HCT116 (cell line): ENCODE measurements around the gene LRRC74B. TPM values are rescaled to one million over a fixed set of nuclear protein-coding genes. Genes with fewer than 3 reads are reported as not detected.

Experiments
- ATAC-seq: fragments of 200-7000 bp; cut with Tn5 transposase; 2 replicates; pipeline ENCODE4 v1.9.1; 2020; ENCODE audit warnings: mild to moderate bottlenecking, moderate library complexity
- BruUV-seq: library from RNA; stranded (reverse); fragments of 400-500 nt; replicated peaks from 2 replicates; lab custom pipeline; 2021; lab: Mats Ljungman, UMichigan
- CTCF ChIA-PET: fragments of 300-600 bp; sonication (Branson Sonifier 250); formaldehyde crosslinking; loops from one replicate; lab custom pipeline; 2021; ENCODE audit warnings: antibody characterized with exemption; lab: Charles Lee
- POLR2A ChIA-PET: fragments of 300-600, 350-600 bp; sonication (Branson Sonifier 250); formaldehyde crosslinking; loops from one replicate; lab custom pipeline; 2021; ENCODE audit warnings: antibody characterized with exemption; lab: Charles Lee
- RAD21 ChIA-PET, 2 experiments: fragments of 300-600 bp; sonication (Branson Sonifier 250); formaldehyde crosslinking; loops; one replicate each; lab custom pipeline; 2023; ENCODE audit warnings: low total read pairs in 2 of 2; ENCODE audit not compliant: uncharacterized antibody in 2 of 2, unreplicated experiment in 2 of 2, low non-redundant PET in 1 of 2; lab: Charles Lee
- DNase-seq: peaks from one replicate; pipeline ENCODE4 v3.0.0-alpha.2; 2010; ENCODE audit warnings: low read depth, low spot score
- H2AFZ ChIP-seq: fragments of 200-600 bp; shearing (Covaris generic), sonication (generic); 2 replicates; pipeline ENCODE4 v1.6.1; 2017; ENCODE audit warnings: low read depth, mixed run types, mixed read lengths, antibody characterized with exemption, low read length; ENCODE audit not compliant: poor library complexity, severe bottlenecking
- H3K27ac ChIP-seq: 2 replicates; pipeline ENCODE4 v1.5.1; 2012; ENCODE audit warnings: low read depth, low read length
- H3K27me3 ChIP-seq: fragments of 200-600 bp; sonication (generic); 2 replicates; pipeline ENCODE4 v1.6.1; 2016; ENCODE audit warnings: mixed run types, low read length, mixed read lengths; ENCODE audit not compliant: insufficient read depth
- H3K36me3 ChIP-seq, 2 experiments: fragments of 200-500 bp in 1 of 2; fragments of 200-600 bp in 1 of 2; sonication (Bioruptor generic) in 1 of 2; sonication (generic) in 1 of 2; 2 replicates each; pipeline versions ENCODE4 v1.5.1 to v1.6.1; 2014 to 2016; ENCODE audit warnings: low read length in 2 of 2, inconsistent platforms in 1 of 2, mixed read lengths in 1 of 2, mixed run types in 1 of 2; ENCODE audit not compliant: insufficient read depth in 2 of 2, control insufficient read depth in 1 of 2
- H3K4me1 ChIP-seq, 2 experiments: fragments of 200-600 bp in 1 of 2; sonication (generic) in 1 of 2; 2 replicates each; pipeline versions ENCODE4 v1.5.1 to v1.6.1; 2012 to 2017; ENCODE audit warnings: low read length in 2 of 2, inconsistent platforms in 1 of 2, mild to moderate bottlenecking in 1 of 2, mixed read lengths in 1 of 2, mixed run types in 1 of 2, moderate library complexity in 1 of 2; ENCODE audit not compliant: insufficient read depth in 2 of 2, control insufficient read depth in 1 of 2
- H3K4me2 ChIP-seq: fragments of 200-600 bp; sonication (generic); 2 replicates; pipeline ENCODE4 v1.6.1; 2017; ENCODE audit warnings: mixed run types, low read length, mixed read lengths
- H3K4me3 ChIP-seq, 2 experiments: fragments of 200-600 bp in 1 of 2; sonication (generic) in 1 of 2; replicated peaks in 1 of 2; 2 replicates each; pipeline ENCODE4 v1.5.1; 2011 to 2016; ENCODE audit warnings: low read length in 2 of 2, control low read depth in 1 of 2, low read depth in 1 of 2, mild to moderate bottlenecking in 1 of 2, mixed read lengths in 1 of 2, mixed run types in 1 of 2
- H3K79me2 ChIP-seq: fragments of 200-600 bp; sonication (generic); 2 replicates; pipeline ENCODE4 v1.6.1; 2017; ENCODE audit warnings: mild to moderate bottlenecking, mixed run types, low read length, moderate library complexity, mixed read lengths; ENCODE audit not compliant: insufficient read depth
- H3K9ac ChIP-seq: fragments of 200-600 bp; sonication (generic); 2 replicates; pipeline ENCODE4 v1.6.1; 2016; ENCODE audit warnings: low read length, mixed read lengths
- H3K9me2 ChIP-seq: fragments of 200-600 bp; sonication (generic), shearing (Covaris generic); 2 replicates; pipeline ENCODE4 v1.6.1; 2017; ENCODE audit warnings: mixed run types, mild to moderate bottlenecking, moderate library complexity; ENCODE audit not compliant: insufficient read depth
- H3K9me3 ChIP-seq, 2 experiments: fragments of 200-500 bp in 1 of 2; fragments of 200-600 bp in 1 of 2; sonication (Bioruptor generic) in 1 of 2; sonication (generic) in 1 of 2; 2 replicates each; pipeline ENCODE4 v1.6.1; 2014 to 2017; ENCODE audit warnings: low read length in 2 of 2, mixed read lengths in 2 of 2, inconsistent platforms in 1 of 2, low read depth in 1 of 2, mild to moderate bottlenecking in 1 of 2, mixed run types in 1 of 2, moderate library complexity in 1 of 2; ENCODE audit not compliant: control insufficient read depth in 1 of 2, insufficient read depth in 1 of 2
- H4K20me1 ChIP-seq: fragments of 200-600 bp; sonication (generic), shearing (Covaris generic); 2 replicates; pipeline ENCODE4 v1.6.1; 2017; ENCODE audit warnings: mixed run types, mild to moderate bottlenecking, moderate library complexity; ENCODE audit not compliant: insufficient read depth
- CEBPB ChIP-seq: IDR thresholded peaks from 2 replicates; pipeline ENCODE4 v1.6.1; 2012; ENCODE audit warnings: low read depth
- CTCF ChIP-seq, 3 experiments: fragments of 200-600 bp in 1 of 3; sonication (generic) in 1 of 3; IDR thresholded peaks in 2 of 3; conservative IDR thresholded peaks in 1 of 3; 2 replicates each; pipeline ENCODE4 v1.5.1; 2012 to 2017; ENCODE audit warnings: low read depth in 2 of 3, low read length in 2 of 3, antibody characterized with exemption in 1 of 3, borderline replicate concordance in 1 of 3, control low read depth in 1 of 3, mild to moderate bottlenecking in 1 of 3, mixed read lengths in 1 of 3, mixed run types in 1 of 3, moderate library complexity in 1 of 3; ENCODE audit not compliant: insufficient read depth in 1 of 3
- EGR1 ChIP-seq: IDR thresholded peaks from 2 replicates; pipeline ENCODE4 v1.6.1; 2012; ENCODE audit warnings: low read depth
- ELF1 ChIP-seq: IDR thresholded peaks from 2 replicates; pipeline ENCODE4 v1.6.1; 2012; ENCODE audit warnings: low read depth, borderline replicate concordance
- EZH2 ChIP-seq: fragments of 200-600 bp; sonication (generic); IDR thresholded peaks from 2 replicates; pipeline ENCODE4 v1.6.1; 2017; ENCODE audit warnings: antibody characterized with exemption, mixed run types
- JUND ChIP-seq: IDR thresholded peaks from 2 replicates; pipeline ENCODE4 v1.6.1; 2012
- MAX ChIP-seq: IDR thresholded peaks from 2 replicates; pipeline ENCODE4 v1.6.1; 2012
- POLR2A ChIP-seq: IDR thresholded peaks from 2 replicates; pipeline ENCODE4 v1.7.0; 2011; ENCODE audit warnings: borderline replicate concordance; ENCODE audit not compliant: insufficient read depth, insufficient read length; ENCODE audit errors: extremely low read depth
- POLR2AphosphoS5 ChIP-seq: IDR thresholded peaks from 2 replicates; pipeline ENCODE4 v1.6.1; 2011; ENCODE audit warnings: mild to moderate bottlenecking, low read depth, low read length, moderate library complexity
- RAD21 ChIP-seq: IDR thresholded peaks from 2 replicates; pipeline ENCODE4 v1.6.1; 2012; ENCODE audit warnings: low read depth, mild to moderate bottlenecking
- SIN3A ChIP-seq: IDR thresholded peaks from 2 replicates; pipeline ENCODE4 v1.6.1; 2012; ENCODE audit warnings: low read depth
- SRF ChIP-seq: IDR thresholded peaks from 2 replicates; pipeline ENCODE4 v1.6.1; 2012; ENCODE audit warnings: low read depth
- TCF7L2 ChIP-seq: IDR thresholded peaks from 2 replicates; pipeline ENCODE4 v1.7.0; 2011; ENCODE audit warnings: borderline replicate concordance, inconsistent platforms; ENCODE audit not compliant: insufficient read depth, insufficient read length; ENCODE audit errors: extremely low read depth
- ZBTB33 ChIP-seq: IDR thresholded peaks from 2 replicates; pipeline ENCODE4 v1.6.1; 2011; ENCODE audit warnings: mild to moderate bottlenecking, low read length, moderate library complexity; ENCODE audit not compliant: insufficient replicate concordance; ENCODE audit errors: extremely low read depth
- ZFX ChIP-seq: fragments of 450-650 bp; IDR thresholded peaks from 2 replicates; pipeline ENCODE4 v1.6.1; 2017
- ZNF274 ChIP-seq: fragments of 200-500 bp; sonication (Bioruptor generic); IDR thresholded peaks from 2 replicates; pipeline ENCODE4 v1.6.1; 2014; ENCODE audit warnings: mild to moderate bottlenecking, low read depth, low read length, inconsistent platforms
- intact Hi-C: fragments of 100-400 bp; cut with micrococcal nuclease; formaldehyde crosslinking; loops from 2 replicates; pipeline ENCODE4 v1.10.0; 2022
- total RNA-seq: library from RNA; stranded (reverse); gene quantifications from one replicate; pipeline ENCODE4 v1.2.1, GENCODE V29; 2021; ENCODE audit not compliant: unreplicated experiment

The LRRC74B gene
- total RNA-seq, 1 experiment from 2014 or later: not detected

- H3K9me3 ChIP-seq: no peaks in the 10 kb centered on the region
- H2AFZ ChIP-seq: no peak overlapping the region
- H3K27ac ChIP-seq: no peak overlapping the region
- no peaks in the 10 kb centered on the region for H3K79me2 ChIP-seq
- DNase-seq (no peak), ATAC-seq (no peak)
- no peaks in the 10 kb centered on the region for H4K20me1 ChIP-seq
- POLR2A ChIA-PET: no interaction called here
- TF ChIP-seq EGR1: no peak
- TF ChIP-seq JUND: no peak
- TF ChIP-seq ZFX: no peak
- TF ChIP-seq MAX: no peak
- TF ChIP-seq ZBTB33: no peak
- no peak for TF ChIP-seq SRF
- TF ChIP-seq CTCF (IDR thresholded peaks at IDR 0.05 in 2 of 3, conservative IDR thresholded peaks at IDR 0.05 in 1 of 3; ENCODE audit: borderline replicate concordance in 1 of 3, insufficient read depth in 1 of 3, low read depth in 2 of 3, low read length in 2 of 3): no peak
- no peak for TF ChIP-seq TCF7L2
- no peak for TF ChIP-seq POLR2AphosphoS5
- TF ChIP-seq POLR2A: no peak
- no peak for TF ChIP-seq SIN3A
- no peak for TF ChIP-seq EZH2
- no peak for TF ChIP-seq ZNF274
- no peak for TF ChIP-seq CEBPB
- TF ChIP-seq RAD21: no peak
- no peak for TF ChIP-seq ELF1
- BruUV-seq: no TSS peak
- CTCF ChIA-PET: no interaction called here
- H3K4me2 ChIP-seq: no peak overlapping the region
- no peaks in the 10 kb centered on the region for H3K27me3 ChIP-seq
- H3K36me3 ChIP-seq: no peaks in the 10 kb centered on the region
- peaks cover 11 to 28% of the 10 kb centered on the region in 2 experiments; a peak in 3 of 4 replicates for H3K4me1 ChIP-seq
- intact Hi-C loops: no loop called here
- no peak overlapping the region for H3K9ac ChIP-seq
- RAD21 ChIA-PET: no interaction called here
- H3K4me3 ChIP-seq: no peak overlapping the region
- no peaks in the 10 kb centered on the region for H3K9me2 ChIP-seq
Observed at GRCh38 chr22:21106000-21106399, 60.3 kb downstream of the LRRC74B start.
